Measurements from ENCODE around the gene GRIN2C. TPM values are rescaled to one million over a fixed set of nuclear protein-coding genes. Genes with fewer than 3 reads are reported as not detected.

Gene GRIN2C
- total and polyA plus RNA-seq, 2 of the 4 experiments (the other 2 are of a cell fraction), result 0.22 TPM; not detected in 1

GRCh38 chr17:74851612-74852236, 8.0 kb downstream of the GRIN2C start:
- Histone ChIP-seq H3K4ac (ENCODE audit: low read depth, low read length) (no peak overlapping the region), H3K23ac (ENCODE audit: low read depth, low read length) (no peak overlapping the region), H3K4me3 (ENCODE audit: insufficient read depth, low read depth, low read length) (no peak overlapping the region), H4K20me1 (ENCODE audit: insufficient read depth, low read length) (no peaks in the 10 kb centered on the region; the same call in 1 of the 2 replicates), H2AK5ac (ENCODE audit: low read depth, low read length) (no peak overlapping the region), H3K56ac (ENCODE audit: extremely low read depth, insufficient read depth, low read length) (no peak overlapping the region), H3K27me3 (ENCODE audit: control insufficient read depth, insufficient read depth, low read length) (peaks cover 55% of the 10 kb centered on the region), H4K5ac (ENCODE audit: low read depth, low read length) (no peak overlapping the region), H3K36me3 (ENCODE audit: control insufficient read depth, insufficient read depth, low read length) (no peaks in the 10 kb centered on the region), H4K8ac (ENCODE audit: low read depth in 2 of 2, low read length in 2 of 2) (no peak overlapping the region), H3K9me3 (ENCODE audit: control insufficient read depth, insufficient read depth, low read length) (peaks cover 2% of the 10 kb centered on the region; the same call in 1 of the 2 replicates), H3K27ac (ENCODE audit: insufficient read depth, low read length) (no peak overlapping the region), H2AK9ac (replicated peaks; ENCODE audit: low read depth, low read length, poor library complexity) (no peak overlapping the region), H3K4me2 (ENCODE audit: low read depth, low read length) (no peak overlapping the region), H2BK5ac (ENCODE audit: low read depth, low read length, poor library complexity, severe bottlenecking) (no peak overlapping the region), H3K9me1 (ENCODE audit: insufficient read depth, low read length) (no peaks in the 10 kb centered on the region), H3K9ac (ENCODE audit: low read depth, low read length) (no peak overlapping the region), H4K91ac (ENCODE audit: insufficient read depth, low read depth, low read length) (no peak overlapping the region), H3K79me1 (ENCODE audit: low read depth in 1 of 2, low read length in 2 of 2) (no peaks in the 10 kb centered on the region), H2BK15ac (ENCODE audit: low read depth, low read length) (no peak overlapping the region), H2BK120ac (ENCODE audit: low read depth, low read length) (no peak overlapping the region), H3K18ac (ENCODE audit: low read depth, low read length) (no peak overlapping the region), H2BK20ac (ENCODE audit: low read depth, low read length) (no peak overlapping the region), H3K4me1 (ENCODE audit: control insufficient read depth, insufficient read depth, low read length) (no peaks in the 10 kb centered on the region), H3K14ac (replicated peaks; ENCODE audit: low read depth, low read length) (no peak overlapping the region), H2AFZ (replicated peaks; ENCODE audit: low read length, poor library complexity) (peak overlapping the region; percentile 63)
- TF ChIP-seq RCOR1 (IDR thresholded peaks at IDR 0.05; ENCODE audit: insufficient replicate concordance, low read length), result no peak
- no peak for TF ChIP-seq POLR2A (IDR thresholded peaks at IDR 0.05; ENCODE audit: low read depth, low read length)
- TF ChIP-seq NFE2L2 (IDR thresholded peaks at IDR 0.05; ENCODE audit: low read depth, low read length), result no peak
- no peak for TF ChIP-seq CTCF (conservative IDR thresholded peaks at IDR 0.05; ENCODE audit: low read depth, low read length)
- no peak for TF ChIP-seq BHLHE40 (IDR thresholded peaks at IDR 0.05; ENCODE audit: low read depth, low read length)
- TF ChIP-seq CEBPB (IDR thresholded peaks at IDR 0.05; ENCODE audit: low read depth, low read length), result no peak
- TF ChIP-seq, protein P1, sequence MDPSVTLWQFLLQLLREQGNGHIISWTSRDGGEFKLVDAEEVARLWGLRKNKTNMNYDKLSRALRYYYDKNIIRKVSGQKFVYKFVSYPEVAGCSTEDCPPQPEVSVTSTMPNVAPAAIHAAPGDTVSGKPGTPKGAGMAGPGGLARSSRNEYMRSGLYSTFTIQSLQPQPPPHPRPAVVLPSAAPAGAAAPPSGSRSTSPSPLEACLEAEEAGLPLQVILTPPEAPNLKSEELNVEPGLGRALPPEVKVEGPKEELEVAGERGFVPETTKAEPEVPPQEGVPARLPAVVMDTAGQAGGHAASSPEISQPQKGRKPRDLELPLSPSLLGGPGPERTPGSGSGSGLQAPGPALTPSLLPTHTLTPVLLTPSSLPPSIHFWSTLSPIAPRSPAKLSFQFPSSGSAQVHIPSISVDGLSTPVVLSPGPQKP (IDR thresholded peaks at IDR 0.05; ENCODE audit: borderline replicate concordance, low read depth, low read length), result no peak
- no peak for TF ChIP-seq FOS (IDR thresholded peaks at IDR 0.05; ENCODE audit: low read depth, low read length)
- TF ChIP-seq MAFK (IDR thresholded peaks at IDR 0.05; ENCODE audit: low read depth, low read length), result no peak
- no peak for TF ChIP-seq MAZ (IDR thresholded peaks at IDR 0.05; ENCODE audit: borderline replicate concordance, low read depth, low read length)
- no peak for TF ChIP-seq RAD21 (IDR thresholded peaks at IDR 0.05; ENCODE audit: low read length)
- TF ChIP-seq, protein P2, sequence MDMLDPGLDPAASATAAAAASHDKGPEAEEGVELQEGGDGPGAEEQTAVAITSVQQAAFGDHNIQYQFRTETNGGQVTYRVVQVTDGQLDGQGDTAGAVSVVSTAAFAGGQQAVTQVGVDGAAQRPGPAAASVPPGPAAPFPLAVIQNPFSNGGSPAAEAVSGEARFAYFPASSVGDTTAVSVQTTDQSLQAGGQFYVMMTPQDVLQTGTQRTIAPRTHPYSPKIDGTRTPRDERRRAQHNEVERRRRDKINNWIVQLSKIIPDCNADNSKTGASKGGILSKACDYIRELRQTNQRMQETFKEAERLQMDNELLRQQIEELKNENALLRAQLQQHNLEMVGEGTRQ (IDR thresholded peaks at IDR 0.05; ENCODE audit: low read depth, low read length), result no peak
- no peak for TF ChIP-seq CHD1 (IDR thresholded peaks at IDR 0.05; ENCODE audit: low read depth, low read length)
- CTCF ChIA-PET, result no interaction called here
- BruUV-seq (replicated peaks), result no TSS peak
- 48% methylated on average over 16 of the region's 29 CpGs; no CpG with 5 or more reads in 1 of the 2 experiments for WGBS, 2 experiments (ENCODE audit: extremely low coverage in 2 of 2, insufficient read length in 1 of 2)
- intact Hi-C loops (cut with micrococcal nuclease) (no loop called here), dilution Hi-C loops (cut with HindIII; ENCODE audit: low sequenced_read_pairs, unreplicated experiment) (no loop called here), in situ Hi-C loops (cut with MboI; ENCODE audit: low sequenced_read_pairs) (loop anchor here (25.0 kb wide), 1 partner anchor 639 kb away; the partner anchor contains the start of genes RPL38 and TTYH2)
- no peak for ATAC-seq (ENCODE audit: low read depth)
- no peak for DNase-seq
- POLR2A ChIA-PET (ENCODE audit: unreplicated experiment), result no interaction called here

All from IMR-90 (cell line).